ENCODE data around the gene CYLD. TPM values are rescaled to one million over a fixed set of nuclear protein-coding genes. Genes with fewer than 3 reads are reported as not detected.

Gene CYLD
- total and polyA plus RNA-seq, 10 of the 15 experiments (the other 5 are each of a cell fraction or from before 2014, with no cell fraction given), result 19.2 to 106 (median 46.1) TPM

- BruUV-seq (replicated peaks), result no TSS peak
- no peak for TF ChIP-seq PAX8 (IDR thresholded peaks at IDR 0.05)
- no peak overlapping the region for H3K4me2 ChIP-seq (ENCODE audit: control insufficient read depth, insufficient read depth)
- H3K36me3 ChIP-seq (ENCODE audit: control insufficient read depth in 2 of 2, insufficient read depth in 2 of 2, low read length in 1 of 2), result no peaks in the 10 kb centered on the region
- in situ Hi-C loops (cut with MboI) (no loop called here), intact Hi-C loops (cut with micrococcal nuclease; ENCODE audit: unreplicated experiment) (no loop called here)
- H4K20me1 ChIP-seq (ENCODE audit: control insufficient read depth, insufficient read depth), result no peaks in the 10 kb centered on the region
- H2AFZ ChIP-seq (ENCODE audit: control insufficient read depth, low read depth, low read length), result no peak overlapping the region
- WGBS (ENCODE audit: insufficient coverage, insufficient replicate concordance, low lambda C conversion rate, missing lambda C conversion rate), result 59% methylated on average over 2 of the region's 2 CpGs
- ChIA-PET CTCF (no interaction called here), POLR2A (no interaction called here), SMC1A (ENCODE audit: uncharacterized antibody, unreplicated experiment) (no interaction called here), RAD21 (ENCODE audit: unreplicated experiment) (no interaction called here)
- ATAC-seq (no peak), DNase-seq (ENCODE audit: low read depth, low spot score) (no peak), FAIRE-seq (no peak)
- peaks cover 4 to 13% of the 10 kb centered on the region in 2 experiments for H3K27me3 ChIP-seq (replicated peaks in 1 of 2; ENCODE audit: control insufficient read depth in 2 of 2, insufficient read depth in 2 of 2, low read length in 1 of 2)
- H3K4me1 ChIP-seq (ENCODE audit: control insufficient read depth, insufficient read depth, low read length), result no peaks in the 10 kb centered on the region
- H3K27ac ChIP-seq (ENCODE audit: control insufficient read depth, insufficient read depth), result no peak overlapping the region
- H3K4me3 ChIP-seq, result no peak overlapping the region
- no peak overlapping the region for H3K9ac ChIP-seq (ENCODE audit: control insufficient read depth, insufficient read depth, low read length)
- no peaks in the 10 kb centered on the region for H3K9me3 ChIP-seq (replicated peaks; ENCODE audit: control insufficient read depth, insufficient read depth, low read length)
- H3K79me2 ChIP-seq (ENCODE audit: control insufficient read depth, insufficient read depth, low read length), result no peaks in the 10 kb centered on the region
These were observed 97.0 kb downstream of the CYLD start for GRCh38 chr16:50838885-50839284.

- H2AFZ ChIP-seq (ENCODE audit: control insufficient read depth, low read depth, low read length), result no peak overlapping the region
- no peak overlapping the region for H3K27ac ChIP-seq (ENCODE audit: control insufficient read depth, insufficient read depth)
- no peaks in the 10 kb centered on the region for H3K79me2 ChIP-seq (ENCODE audit: control insufficient read depth, insufficient read depth, low read length)
- 65% methylated on average over 5 of the region's 5 CpGs for WGBS (ENCODE audit: insufficient coverage, insufficient replicate concordance, low lambda C conversion rate, missing lambda C conversion rate)
- ChIA-PET POLR2A (no interaction called here), SMC1A (ENCODE audit: uncharacterized antibody, unreplicated experiment) (no interaction called here), RAD21 (ENCODE audit: unreplicated experiment) (no interaction called here), CTCF (no interaction called here)
- no peak overlapping the region for H3K4me2 ChIP-seq (ENCODE audit: control insufficient read depth, insufficient read depth)
- no peaks in the 10 kb centered on the region for H4K20me1 ChIP-seq (ENCODE audit: control insufficient read depth, insufficient read depth)
- BruUV-seq (replicated peaks), result no TSS peak
- H3K36me3 ChIP-seq (ENCODE audit: control insufficient read depth in 2 of 2, insufficient read depth in 2 of 2, low read length in 1 of 2), result no peaks in the 10 kb centered on the region
- no peak for DNase-seq (ENCODE audit: low read depth, low spot score)
- peaks cover 4 to 13% of the 10 kb centered on the region in 2 experiments for H3K27me3 ChIP-seq (replicated peaks in 1 of 2; ENCODE audit: control insufficient read depth in 2 of 2, insufficient read depth in 2 of 2, low read length in 1 of 2)
- H3K4me1 ChIP-seq (ENCODE audit: control insufficient read depth, insufficient read depth, low read length), result no peaks in the 10 kb centered on the region
- in situ Hi-C loops (cut with MboI), result no loop called here
- no peak for ATAC-seq
- TF ChIP-seq CEBPB (IDR thresholded peaks at IDR 0.05; ENCODE audit: borderline replicate concordance in 1 of 2, low read depth in 2 of 2, low read length in 2 of 2) (no peak), BMI1 (IDR thresholded peaks at IDR 0.05; ENCODE audit: borderline replicate concordance) (no peak), CBX3 (IDR thresholded peaks at IDR 0.05; ENCODE audit: borderline replicate concordance, low read depth) (no peak), POU2F2 (IDR thresholded peaks at IDR 0.05; ENCODE audit: borderline replicate concordance, low read depth, low read length) (no peak), E2F4 (IDR thresholded peaks at IDR 0.05; ENCODE audit: low read depth, low read length) (no peak), MTA2 (IDR thresholded peaks at IDR 0.05; ENCODE audit: low read depth) (no peak), RAD21 (IDR thresholded peaks at IDR 0.05; ENCODE audit: insufficient read depth, low read depth, low read length) (no peak), SUPT20H (IDR thresholded peaks at IDR 0.05; ENCODE audit: borderline replicate concordance, control insufficient read depth, low read depth, low read length) (no peak), NBN (IDR thresholded peaks at IDR 0.05) (no peak)
- TF ChIP-seq, protein P1, sequence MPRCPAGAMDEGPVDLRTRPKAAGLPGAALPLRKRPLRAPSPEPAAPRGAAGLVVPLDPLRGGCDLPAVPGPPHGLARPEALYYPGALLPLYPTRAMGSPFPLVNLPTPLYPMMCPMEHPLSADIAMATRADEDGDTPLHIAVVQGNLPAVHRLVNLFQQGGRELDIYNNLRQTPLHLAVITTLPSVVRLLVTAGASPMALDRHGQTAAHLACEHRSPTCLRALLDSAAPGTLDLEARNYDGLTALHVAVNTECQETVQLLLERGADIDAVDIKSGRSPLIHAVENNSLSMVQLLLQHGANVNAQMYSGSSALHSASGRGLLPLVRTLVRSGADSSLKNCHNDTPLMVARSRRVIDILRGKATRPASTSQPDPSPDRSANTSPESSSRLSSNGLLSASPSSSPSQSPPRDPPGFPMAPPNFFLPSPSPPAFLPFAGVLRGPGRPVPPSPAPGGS (IDR thresholded peaks at IDR 0.05; ENCODE audit: borderline replicate concordance, insufficient read depth, low read depth, low read length, poor library complexity, severe bottlenecking), result no peak
- no peak overlapping the region for H3K4me3 ChIP-seq
- intact Hi-C loops (cut with micrococcal nuclease; ENCODE audit: unreplicated experiment), result no loop called here
- H3K9ac ChIP-seq (ENCODE audit: control insufficient read depth, insufficient read depth, low read length), result no peak overlapping the region
- H3K9me3 ChIP-seq (replicated peaks; ENCODE audit: control insufficient read depth, insufficient read depth, low read length), result no peaks in the 10 kb centered on the region
- FAIRE-seq, result no peak
These were observed 97.5 kb downstream of the CYLD start for GRCh38 chr16:50839356-50839755.
